HCT116 (cell line): ENCODE results near the gene OSBPL5. TPM values are rescaled to one million over a fixed set of nuclear protein-coding genes. Genes with fewer than 3 reads are reported as not detected.

Source experiments
- ATAC-seq: fragments of 200-7000 bp; cut with Tn5 transposase; 2 replicates; pipeline ENCODE4 v1.9.1; 2020; ENCODE audit warnings: mild to moderate bottlenecking, moderate library complexity
- BruUV-seq: library from RNA; stranded (reverse); fragments of 400-500 nt; replicated peaks from 2 replicates; lab custom pipeline; 2021; lab: Mats Ljungman, UMichigan
- CTCF ChIA-PET: fragments of 300-600 bp; sonication (Branson Sonifier 250); formaldehyde crosslinking; loops from one replicate; lab custom pipeline; 2021; ENCODE audit warnings: antibody characterized with exemption; lab: Charles Lee
- POLR2A ChIA-PET: fragments of 300-600, 350-600 bp; sonication (Branson Sonifier 250); formaldehyde crosslinking; loops from one replicate; lab custom pipeline; 2021; ENCODE audit warnings: antibody characterized with exemption; lab: Charles Lee
- RAD21 ChIA-PET, 2 experiments: fragments of 300-600 bp; sonication (Branson Sonifier 250); formaldehyde crosslinking; loops; one replicate each; lab custom pipeline; 2023; ENCODE audit warnings: low total read pairs in 2 of 2; ENCODE audit not compliant: uncharacterized antibody in 2 of 2, unreplicated experiment in 2 of 2, low non-redundant PET in 1 of 2; lab: Charles Lee
- DNase-seq: peaks from one replicate; pipeline ENCODE4 v3.0.0-alpha.2; 2010; ENCODE audit warnings: low read depth, low spot score
- H2AFZ ChIP-seq: fragments of 200-600 bp; shearing (Covaris generic), sonication (generic); 2 replicates; pipeline ENCODE4 v1.6.1; 2017; ENCODE audit warnings: low read depth, mixed run types, mixed read lengths, antibody characterized with exemption, low read length; ENCODE audit not compliant: poor library complexity, severe bottlenecking
- H3K27ac ChIP-seq: 2 replicates; pipeline ENCODE4 v1.5.1; 2012; ENCODE audit warnings: low read depth, low read length
- H3K27me3 ChIP-seq: fragments of 200-600 bp; sonication (generic); 2 replicates; pipeline ENCODE4 v1.6.1; 2016; ENCODE audit warnings: mixed run types, low read length, mixed read lengths; ENCODE audit not compliant: insufficient read depth
- H3K36me3 ChIP-seq, 2 experiments: fragments of 200-500 bp in 1 of 2; fragments of 200-600 bp in 1 of 2; sonication (Bioruptor generic) in 1 of 2; sonication (generic) in 1 of 2; 2 replicates each; pipeline versions ENCODE4 v1.5.1 to v1.6.1; 2014 to 2016; ENCODE audit warnings: low read length in 2 of 2, inconsistent platforms in 1 of 2, mixed read lengths in 1 of 2, mixed run types in 1 of 2; ENCODE audit not compliant: insufficient read depth in 2 of 2, control insufficient read depth in 1 of 2
- H3K4me1 ChIP-seq, 2 experiments: fragments of 200-600 bp in 1 of 2; sonication (generic) in 1 of 2; 2 replicates each; pipeline versions ENCODE4 v1.5.1 to v1.6.1; 2012 to 2017; ENCODE audit warnings: low read length in 2 of 2, inconsistent platforms in 1 of 2, mild to moderate bottlenecking in 1 of 2, mixed read lengths in 1 of 2, mixed run types in 1 of 2, moderate library complexity in 1 of 2; ENCODE audit not compliant: insufficient read depth in 2 of 2, control insufficient read depth in 1 of 2
- H3K4me2 ChIP-seq: fragments of 200-600 bp; sonication (generic); 2 replicates; pipeline ENCODE4 v1.6.1; 2017; ENCODE audit warnings: mixed run types, low read length, mixed read lengths
- H3K4me3 ChIP-seq, 2 experiments: fragments of 200-600 bp in 1 of 2; sonication (generic) in 1 of 2; replicated peaks in 1 of 2; 2 replicates each; pipeline ENCODE4 v1.5.1; 2011 to 2016; ENCODE audit warnings: low read length in 2 of 2, control low read depth in 1 of 2, low read depth in 1 of 2, mild to moderate bottlenecking in 1 of 2, mixed read lengths in 1 of 2, mixed run types in 1 of 2
- H3K79me2 ChIP-seq: fragments of 200-600 bp; sonication (generic); 2 replicates; pipeline ENCODE4 v1.6.1; 2017; ENCODE audit warnings: mild to moderate bottlenecking, mixed run types, low read length, moderate library complexity, mixed read lengths; ENCODE audit not compliant: insufficient read depth
- H3K9ac ChIP-seq: fragments of 200-600 bp; sonication (generic); 2 replicates; pipeline ENCODE4 v1.6.1; 2016; ENCODE audit warnings: low read length, mixed read lengths
- H3K9me2 ChIP-seq: fragments of 200-600 bp; sonication (generic), shearing (Covaris generic); 2 replicates; pipeline ENCODE4 v1.6.1; 2017; ENCODE audit warnings: mixed run types, mild to moderate bottlenecking, moderate library complexity; ENCODE audit not compliant: insufficient read depth
- H3K9me3 ChIP-seq, 2 experiments: fragments of 200-500 bp in 1 of 2; fragments of 200-600 bp in 1 of 2; sonication (Bioruptor generic) in 1 of 2; sonication (generic) in 1 of 2; 2 replicates each; pipeline ENCODE4 v1.6.1; 2014 to 2017; ENCODE audit warnings: low read length in 2 of 2, mixed read lengths in 2 of 2, inconsistent platforms in 1 of 2, low read depth in 1 of 2, mild to moderate bottlenecking in 1 of 2, mixed run types in 1 of 2, moderate library complexity in 1 of 2; ENCODE audit not compliant: control insufficient read depth in 1 of 2, insufficient read depth in 1 of 2
- H4K20me1 ChIP-seq: fragments of 200-600 bp; sonication (generic), shearing (Covaris generic); 2 replicates; pipeline ENCODE4 v1.6.1; 2017; ENCODE audit warnings: mixed run types, mild to moderate bottlenecking, moderate library complexity; ENCODE audit not compliant: insufficient read depth
- ATF3 ChIP-seq: IDR thresholded peaks from 2 replicates; pipeline ENCODE4 v1.6.1; 2012
- CBX3 ChIP-seq: IDR thresholded peaks from 2 replicates; pipeline ENCODE4 v1.6.1; 2012; ENCODE audit warnings: low read depth
- EZH2phosphoT487 ChIP-seq: fragments of 200-600 bp; IDR thresholded peaks from 2 replicates; pipeline ENCODE4 v1.6.1; 2018; ENCODE audit warnings: antibody characterized with exemption, borderline replicate concordance
- JUND ChIP-seq: IDR thresholded peaks from 2 replicates; pipeline ENCODE4 v1.6.1; 2012
- POLR2A ChIP-seq: IDR thresholded peaks from 2 replicates; pipeline ENCODE4 v1.7.0; 2011; ENCODE audit warnings: borderline replicate concordance; ENCODE audit not compliant: insufficient read depth, insufficient read length; ENCODE audit errors: extremely low read depth
- POLR2AphosphoS5 ChIP-seq: IDR thresholded peaks from 2 replicates; pipeline ENCODE4 v1.6.1; 2011; ENCODE audit warnings: mild to moderate bottlenecking, low read depth, low read length, moderate library complexity
- RAD21 ChIP-seq: IDR thresholded peaks from 2 replicates; pipeline ENCODE4 v1.6.1; 2012; ENCODE audit warnings: low read depth, mild to moderate bottlenecking
- REST ChIP-seq: IDR thresholded peaks from 2 replicates; pipeline ENCODE4 v1.6.1; 2012; ENCODE audit warnings: low read depth
- SIN3A ChIP-seq: IDR thresholded peaks from 2 replicates; pipeline ENCODE4 v1.6.1; 2012; ENCODE audit warnings: low read depth
- SP1 ChIP-seq: IDR thresholded peaks from 2 replicates; pipeline ENCODE4 v1.6.1; 2012; ENCODE audit warnings: low read depth
- TCF7L2 ChIP-seq: IDR thresholded peaks from 2 replicates; pipeline ENCODE4 v1.7.0; 2011; ENCODE audit warnings: borderline replicate concordance, inconsistent platforms; ENCODE audit not compliant: insufficient read depth, insufficient read length; ENCODE audit errors: extremely low read depth
- YY1 ChIP-seq: IDR thresholded peaks from 2 replicates; pipeline ENCODE4 v1.6.1; 2011; ENCODE audit warnings: low read length, low read depth, moderate library complexity, mild to moderate bottlenecking; ENCODE audit not compliant: insufficient replicate concordance; ENCODE audit errors: extremely low read depth
- ZBTB33 ChIP-seq: IDR thresholded peaks from 2 replicates; pipeline ENCODE4 v1.6.1; 2011; ENCODE audit warnings: mild to moderate bottlenecking, low read length, moderate library complexity; ENCODE audit not compliant: insufficient replicate concordance; ENCODE audit errors: extremely low read depth
- ZFX ChIP-seq: fragments of 450-650 bp; IDR thresholded peaks from 2 replicates; pipeline ENCODE4 v1.6.1; 2017
- intact Hi-C: fragments of 100-400 bp; cut with micrococcal nuclease; formaldehyde crosslinking; loops from 2 replicates; pipeline ENCODE4 v1.10.0; 2022
- total RNA-seq: library from RNA; stranded (reverse); gene quantifications from one replicate; pipeline ENCODE4 v1.2.1, GENCODE V29; 2021; ENCODE audit not compliant: unreplicated experiment

Gene OSBPL5
- total RNA-seq, 1 experiment from 2014 or later: 44.2 TPM

- intact Hi-C loops: no loop called here
- H4K20me1 ChIP-seq: no peaks in the 10 kb centered on the region
- ATAC-seq: no peak
- H3K9me3 ChIP-seq: no peaks in the 10 kb centered on the region
- RAD21 ChIA-PET: no interaction called here
- POLR2A ChIA-PET: no interaction called here
- BruUV-seq: no TSS peak
- no peak overlapping the region for H3K9ac ChIP-seq
- TF ChIP-seq EZH2phosphoT487 (no peak), ATF3 (no peak), POLR2A (no peak), ZFX (no peak), TCF7L2 (no peak), JUND (no peak)
- no peaks in the 10 kb centered on the region for H3K27me3 ChIP-seq
- H3K4me3 ChIP-seq: no peak overlapping the region
- H3K36me3 ChIP-seq: no peaks in the 10 kb centered on the region
- no peak for DNase-seq
- no peak overlapping the region for H3K4me2 ChIP-seq
- H3K27ac ChIP-seq: no peak overlapping the region
- H3K9me2 ChIP-seq: no peaks in the 10 kb centered on the region
- CTCF ChIA-PET: no interaction called here
- H2AFZ ChIP-seq: no peak overlapping the region
- no peaks in the 10 kb centered on the region for H3K79me2 ChIP-seq
- no peaks in the 10 kb centered on the region for H3K4me1 ChIP-seq
Observed at GRCh38 chr11:3194016-3194816, 29.1 kb upstream of the OSBPL5 start.

- ChIA-PET CTCF (no interaction called here), POLR2A (no interaction called here), RAD21 (no interaction called here)
- intact Hi-C loops: no loop called here
- Histone ChIP-seq H3K4me1 (no peaks in the 10 kb centered on the region), H3K9me3 (no peaks in the 10 kb centered on the region), H3K79me2 (no peaks in the 10 kb centered on the region), H2AFZ (no peak overlapping the region), H3K4me3 (no peak overlapping the region), H3K27me3 (no peaks in the 10 kb centered on the region), H3K27ac (no peak overlapping the region), H3K36me3 (no peaks in the 10 kb centered on the region), H3K9me2 (no peaks in the 10 kb centered on the region), H3K9ac (no peak overlapping the region), H4K20me1 (no peaks in the 10 kb centered on the region), H3K4me2 (no peak overlapping the region)
- DNase-seq (no peak), ATAC-seq (no peak)
- BruUV-seq: no TSS peak
- TF ChIP-seq SIN3A (no peak), CBX3 (no peak), POLR2A (no peak), YY1 (no peak), REST (no peak), ZBTB33 (no peak), POLR2AphosphoS5 (no peak), SP1 (no peak), RAD21 (no peak)
Observed at GRCh38 chr11:3193373-3194015, 28.4 kb upstream of the OSBPL5 start.
